GM18868 (cell line): Measurements from ENCODE around the gene KCMF1.

Experiments
- ATAC-seq: cut with Tn5 transposase; IDR thresholded peaks from one replicate; pipeline ENCODE4 v1.9.1; 2021; ENCODE audit warnings: mild to moderate bottlenecking, moderate library complexity; ENCODE audit not compliant: unreplicated experiment

Gene KCMF1

GRCh38 chr2:84972932-84973331 is 2.0 kb downstream of the KCMF1 start:
- ATAC-seq: no peak

GRCh38 chr2:84980263-84980983 is 9.5 kb downstream of the KCMF1 start:
- ATAC-seq: peak; percentile 77

- ATAC-seq: no peak
These were observed 15.1 kb downstream of the KCMF1 start for GRCh38 chr2:84986018-84986417.

- no peak for ATAC-seq
These were observed 18.5 kb downstream of the KCMF1 start for GRCh38 chr2:84989422-84989821.

- ATAC-seq: no peak
These were observed 19.0 kb downstream of the KCMF1 start for GRCh38 chr2:84989927-84990326.

GRCh38 chr2:84991404-84992160 is 20.6 kb downstream of the KCMF1 start:
- ATAC-seq: no peak

GRCh38 chr2:84995826-84996225 is 24.9 kb downstream of the KCMF1 start:
- ATAC-seq: no peak

- ATAC-seq: peak; percentile 60
These were observed 25.9 kb downstream of the KCMF1 start for GRCh38 chr2:84996909-84997308.

- ATAC-seq: no peak
These were observed 28.6 kb downstream of the KCMF1 start for GRCh38 chr2:84999553-84999955.

- no peak for ATAC-seq
These were observed 30.6 kb downstream of the KCMF1 start for GRCh38 chr2:85001595-85001994.

GRCh38 chr2:85002534-85002933 is 31.6 kb downstream of the KCMF1 start:
- ATAC-seq: no peak

GRCh38 chr2:85008252-85008651 is 37.3 kb downstream of the KCMF1 start:
- ATAC-seq: no peak

- peak; percentile 38 for ATAC-seq
These were observed 38.2 kb downstream of the KCMF1 start for GRCh38 chr2:85009019-85009618.

- no peak for ATAC-seq
These were observed 39.4 kb downstream of the KCMF1 start for GRCh38 chr2:85010404-85010803.

- ATAC-seq: peak; percentile 58
These were observed 40.1 kb downstream of the KCMF1 start for GRCh38 chr2:85011098-85011497.

GRCh38 chr2:85011747-85012146 is 40.8 kb downstream of the KCMF1 start:
- ATAC-seq: no peak

GRCh38 chr2:85012431-85012830 is 41.5 kb downstream of the KCMF1 start:
- ATAC-seq: no peak

GRCh38 chr2:85012855-85013254 is 41.9 kb downstream of the KCMF1 start:
- no peak for ATAC-seq

GRCh38 chr2:85015653-85016360 is 44.8 kb downstream of the KCMF1 start:
- no peak for ATAC-seq

- no peak for ATAC-seq
These were observed 45.5 kb downstream of the KCMF1 start for GRCh38 chr2:85016446-85016845.

- no peak for ATAC-seq
These were observed 46.6 kb downstream of the KCMF1 start for GRCh38 chr2:85017411-85018048.
